SU-DHL-6 (cell line): ENCODE measurements around the gene FCN2.

Source experiments
- CTCF ChIP-seq: fragments of 200-600 bp; sonication (generic); IDR thresholded peaks from one replicate; pipeline ENCODE4 v1.5.1; 2017; ENCODE audit warnings: antibody characterized with exemption, mild to moderate bottlenecking, low read length, moderate library complexity; ENCODE audit not compliant: insufficient read depth, poor library complexity, severe bottlenecking
- EZH2phosphoT487 ChIP-seq: fragments of 200-600 bp; sonication (generic), shearing (Covaris generic); conservative IDR thresholded peaks from 2 replicates; pipeline ENCODE4 v1.6.1; 2018; ENCODE audit warnings: mild to moderate bottlenecking, antibody characterized with exemption, low read length, moderate library complexity, mixed read lengths

DNA sequence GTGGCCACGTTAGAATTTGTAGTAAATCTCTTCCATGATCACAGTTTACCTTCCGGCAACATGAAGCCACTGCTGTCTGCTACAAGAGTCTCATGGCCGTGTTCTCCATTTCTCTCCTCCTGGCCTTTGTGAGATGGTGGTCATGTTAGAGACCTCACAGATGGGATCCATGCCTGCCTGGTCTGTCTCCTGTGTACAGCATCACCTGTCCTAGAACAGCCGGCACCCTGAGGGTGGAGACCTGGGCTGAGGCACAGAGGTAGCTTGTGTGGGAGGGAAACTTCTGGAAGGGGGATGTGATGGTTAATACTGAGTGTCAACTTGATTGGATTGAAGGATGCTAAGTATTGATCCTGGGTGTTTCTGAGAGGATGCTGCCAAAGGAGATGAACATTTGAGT, 3.1 kb upstream of the FCN2 start:
- TF ChIP-seq CTCF (no peak), EZH2phosphoT487 (no peak)
